ENCODE results near the gene CCL22. TPM values are rescaled to one million over a fixed set of nuclear protein-coding genes. Genes with fewer than 3 reads are reported as not detected.

CCL22 gene
- total RNA-seq, 1 experiment from 2014 or later = not detected

- Histone ChIP-seq H4K8ac (replicated peaks; ENCODE audit: insufficient read length, low read depth, low read length) (no peak overlapping the region), H2BK12ac (ENCODE audit: insufficient read length, low read depth, low read length) (no peak overlapping the region), H3K23ac (ENCODE audit: insufficient read length, low read depth, low read length) (no peak overlapping the region), H3K56ac (ENCODE audit: insufficient read length, low read depth, low read length) (no peak overlapping the region), H3K23me2 (ENCODE audit: insufficient read length, low read depth, low read length, poor library complexity, severe bottlenecking) (no peaks in the 10 kb centered on the region), H3K9me3 (ENCODE audit: control insufficient read depth, low read depth, low read length) (no peaks in the 10 kb centered on the region), H4K5ac (ENCODE audit: insufficient read length, low read depth, low read length) (no peak overlapping the region), H3K27ac (ENCODE audit: insufficient read length, low read depth, low read length) (no peak overlapping the region), H3K4me1 (ENCODE audit: insufficient read depth, low read length) (no peaks in the 10 kb centered on the region), H3K27me3 (ENCODE audit: insufficient read depth, low read length) (no peaks in the 10 kb centered on the region), H3K4ac (ENCODE audit: low read depth, low read length) (no peak overlapping the region), H2AFZ (ENCODE audit: low read length) (no peak overlapping the region), H3T11ph (ENCODE audit: low read length) (no peak overlapping the region), H2BK20ac (ENCODE audit: low read depth, low read length, poor library complexity, severe bottlenecking) (no peak overlapping the region), H2BK15ac (ENCODE audit: low read depth, low read length) (no peak overlapping the region), H3K4me2 (ENCODE audit: insufficient read depth, insufficient read length, low read length) (no peak overlapping the region), H4K91ac (ENCODE audit: insufficient read length, low read depth, low read length) (no peak overlapping the region), H2BK5ac (ENCODE audit: insufficient read length, low read length) (no peak overlapping the region), H3K18ac (ENCODE audit: insufficient read length, low read depth, low read length) (no peak overlapping the region), H3K79me2 (ENCODE audit: insufficient read depth, low read length) (no peaks in the 10 kb centered on the region), H3K14ac (ENCODE audit: insufficient read depth, low read length) (no peak overlapping the region; the same call in 1 of the 2 replicates), H4K20me1 (ENCODE audit: control insufficient read depth, insufficient read depth, insufficient read length) (no peaks in the 10 kb centered on the region), H3K79me1 (ENCODE audit: insufficient read depth, low read depth, low read length, poor library complexity, severe bottlenecking) (no peaks in the 10 kb centered on the region), H2BK120ac (ENCODE audit: low read depth, low read length, poor library complexity, severe bottlenecking) (no peak overlapping the region), H3K9ac (ENCODE audit: extremely low read depth, insufficient read length, low read length) (no peak overlapping the region), H2AK5ac (ENCODE audit: insufficient read length, low read length) (no peak overlapping the region)
- Mint-ChIP-seq H3K27ac (no peak overlapping the region), H3K4me3 (no peak overlapping the region), H3K4me1 (peaks cover 0 to 4% of the 10 kb centered on the region in 2 experiments; a peak in 2 of 4 replicates), H3K36me3 (ENCODE audit: insufficient read depth in 1 of 3, low read depth in 3 of 3) (no peaks in the 10 kb centered on the region), H3K27me3 (ENCODE audit: low read depth) (peaks cover 4% of the 10 kb centered on the region), H3K9me3 (no peaks in the 10 kb centered on the region)
- no CpG with 5 or more reads among the region's 16 CpGs for WGBS (ENCODE audit: extremely low coverage, insufficient read length, low lambda C conversion rate)
- no peak for TF ChIP-seq CTCF (conservative IDR thresholded peaks at IDR 0.05)
- no peak for DNase-seq
These were observed 1.8 kb downstream of the CCL22 start for GRCh38 chr16:57360321-57360935.

Data from H9 (cell line).